HEK293T (cell line): Measurements from ENCODE around the gene WWC1.

Source experiments
- ARNT ChIP-seq: fragments of 450-650 bp; IDR thresholded peaks from 2 replicates; pipeline ENCODE4 v1.6.1; 2017; ENCODE audit warnings: mild to moderate bottlenecking
- BHLHE40 ChIP-seq: fragments of 450-650 bp; IDR thresholded peaks from 2 replicates; pipeline ENCODE4 v1.6.1; 2016; ENCODE audit warnings: mild to moderate bottlenecking, moderate library complexity, borderline replicate concordance
- CTBP1 ChIP-seq: fragments of 450-650 bp; IDR thresholded peaks from 2 replicates; pipeline ENCODE4 v1.6.1; 2016; ENCODE audit warnings: borderline replicate concordance
- ELF4 ChIP-seq: fragments of 450-650 bp; IDR thresholded peaks from 2 replicates; pipeline ENCODE4 v1.6.1; 2017; ENCODE audit warnings: antibody characterized with exemption
- FOXK2 ChIP-seq: fragments of 450-650 bp; IDR thresholded peaks from 2 replicates; pipeline ENCODE4 v1.6.1; 2016; ENCODE audit warnings: mild to moderate bottlenecking
- FOXM1 ChIP-seq: fragments of 450-650 bp; IDR thresholded peaks from 2 replicates; pipeline ENCODE4 v1.6.1; 2017; ENCODE audit warnings: mild to moderate bottlenecking, borderline replicate concordance
- NFRKB ChIP-seq: fragments of 450-650 bp; IDR thresholded peaks from 2 replicates; pipeline ENCODE4 v1.6.1; 2016; ENCODE audit warnings: mild to moderate bottlenecking, moderate library complexity
- SP1 ChIP-seq: fragments of 450-650 bp; IDR thresholded peaks from 2 replicates; pipeline ENCODE4 v1.6.1; 2017
- SUZ12 ChIP-seq: fragments of 450-650 bp; IDR thresholded peaks from 2 replicates; pipeline ENCODE4 v1.6.1; 2016; ENCODE audit warnings: mild to moderate bottlenecking
- ZNF384 ChIP-seq: fragments of 450-650 bp; IDR thresholded peaks from 2 replicates; pipeline ENCODE4 v1.6.1; 2016

DNA sequence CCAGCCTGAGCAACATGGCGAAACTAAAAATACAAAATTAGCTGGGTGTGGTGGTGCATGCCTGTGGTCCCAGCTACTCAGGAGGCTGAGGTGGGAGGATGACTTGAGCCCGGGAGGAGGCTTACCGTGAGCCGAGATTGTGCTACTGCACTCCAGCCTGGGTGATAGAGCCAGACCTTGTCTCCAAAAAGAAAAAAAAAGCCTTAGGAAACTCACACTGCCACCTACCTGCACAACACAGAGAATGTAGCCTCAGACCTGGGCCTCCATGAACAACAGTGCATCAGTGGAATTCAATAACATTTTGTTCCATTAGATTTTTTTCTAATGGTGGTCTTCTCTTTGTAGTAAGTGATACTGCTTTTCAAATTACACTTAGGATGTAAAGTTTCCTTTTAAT, 131.0 kb downstream of the WWC1 start:
- TF ChIP-seq ARNT: no peak
- no peak for TF ChIP-seq SP1
- no peak for TF ChIP-seq BHLHE40
- no peak for TF ChIP-seq NFRKB
- TF ChIP-seq SUZ12: no peak
- TF ChIP-seq ELF4: no peak
- TF ChIP-seq CTBP1: no peak
- no peak for TF ChIP-seq FOXM1
- peak; percentile 44; the same call in 1 of the 2 replicates for TF ChIP-seq ZNF384
- no peak for TF ChIP-seq FOXK2
